Osteoblast (primary cell): ENCODE data around the gene ITCH. TPM values are rescaled to one million over a fixed set of nuclear protein-coding genes. Genes with fewer than 3 reads are reported as not detected.

Source experiments
- DNase-seq: peaks from one replicate; pipeline ENCODE4 v3.0.0; 2011; ENCODE audit warnings: low spot score, mixed read lengths; ENCODE audit not compliant: insufficient read length; ENCODE audit errors: missing footprints
- H2AFZ ChIP-seq: 2 replicates; pipeline ENCODE4 v1.6.0; 2011; ENCODE audit warnings: mild to moderate bottlenecking, low read length
- H3K27ac ChIP-seq: 2 replicates; pipeline ENCODE4 v1.5.1; 2011; ENCODE audit warnings: mild to moderate bottlenecking, low read depth, low read length, moderate library complexity
- H3K27me3 ChIP-seq: 2 replicates; pipeline ENCODE4 v1.6.0; 2012; ENCODE audit warnings: mild to moderate bottlenecking, control low read depth, inconsistent platforms, low read length, moderate library complexity; ENCODE audit not compliant: insufficient read depth
- H3K36me3 ChIP-seq: 2 replicates; pipeline ENCODE4 v1.5.1; 2011; ENCODE audit warnings: mild to moderate bottlenecking, low read length, control low read depth, moderate library complexity; ENCODE audit not compliant: insufficient read depth
- H3K4me1 ChIP-seq: 2 replicates; pipeline ENCODE4 v1.5.1; 2011; ENCODE audit warnings: mild to moderate bottlenecking, low read length, control low read depth, moderate library complexity; ENCODE audit not compliant: insufficient read depth
- H3K4me2 ChIP-seq: 2 replicates; pipeline ENCODE4 v1.6.0; 2011; ENCODE audit warnings: mild to moderate bottlenecking, low read length; ENCODE audit not compliant: insufficient read depth
- H3K4me3 ChIP-seq: fragments of 200-600 bp; sonication (generic); 3 replicates; pipeline ENCODE4 v1.5.1; 2012; ENCODE audit warnings: mild to moderate bottlenecking, low read length, inconsistent platforms; ENCODE audit not compliant: insufficient read depth
- H3K79me2 ChIP-seq: 2 replicates; pipeline ENCODE4 v1.6.0; 2012; ENCODE audit warnings: mild to moderate bottlenecking, low read length, control low read depth, inconsistent platforms; ENCODE audit not compliant: insufficient read depth
- H3K9me3 ChIP-seq: 2 replicates; pipeline ENCODE4 v1.5.1; 2011; ENCODE audit warnings: low read depth, low read length, control low read depth
- H4K20me1 ChIP-seq: 2 replicates; pipeline ENCODE4 v1.6.0; 2012; ENCODE audit warnings: mild to moderate bottlenecking, low read length, control low read depth; ENCODE audit not compliant: insufficient read depth
- total RNA-seq: library from RNA; depleted of rRNA; stranded (reverse); fragments of >200 nt; gene quantifications from 2 replicates; pipeline ENCODE4 v1.2.3, GENCODE V29; 2012
- TF ChIP-seq, protein P1 (sequence below): IDR thresholded peaks from 2 replicates; pipeline ENCODE4 v1.5.1; 2011; ENCODE audit warnings: mild to moderate bottlenecking, low read depth, low read length, moderate library complexity; ENCODE audit errors: extremely low read depth

The ITCH gene
- total RNA-seq, 1 donor = 79.3 TPM

DNA sequence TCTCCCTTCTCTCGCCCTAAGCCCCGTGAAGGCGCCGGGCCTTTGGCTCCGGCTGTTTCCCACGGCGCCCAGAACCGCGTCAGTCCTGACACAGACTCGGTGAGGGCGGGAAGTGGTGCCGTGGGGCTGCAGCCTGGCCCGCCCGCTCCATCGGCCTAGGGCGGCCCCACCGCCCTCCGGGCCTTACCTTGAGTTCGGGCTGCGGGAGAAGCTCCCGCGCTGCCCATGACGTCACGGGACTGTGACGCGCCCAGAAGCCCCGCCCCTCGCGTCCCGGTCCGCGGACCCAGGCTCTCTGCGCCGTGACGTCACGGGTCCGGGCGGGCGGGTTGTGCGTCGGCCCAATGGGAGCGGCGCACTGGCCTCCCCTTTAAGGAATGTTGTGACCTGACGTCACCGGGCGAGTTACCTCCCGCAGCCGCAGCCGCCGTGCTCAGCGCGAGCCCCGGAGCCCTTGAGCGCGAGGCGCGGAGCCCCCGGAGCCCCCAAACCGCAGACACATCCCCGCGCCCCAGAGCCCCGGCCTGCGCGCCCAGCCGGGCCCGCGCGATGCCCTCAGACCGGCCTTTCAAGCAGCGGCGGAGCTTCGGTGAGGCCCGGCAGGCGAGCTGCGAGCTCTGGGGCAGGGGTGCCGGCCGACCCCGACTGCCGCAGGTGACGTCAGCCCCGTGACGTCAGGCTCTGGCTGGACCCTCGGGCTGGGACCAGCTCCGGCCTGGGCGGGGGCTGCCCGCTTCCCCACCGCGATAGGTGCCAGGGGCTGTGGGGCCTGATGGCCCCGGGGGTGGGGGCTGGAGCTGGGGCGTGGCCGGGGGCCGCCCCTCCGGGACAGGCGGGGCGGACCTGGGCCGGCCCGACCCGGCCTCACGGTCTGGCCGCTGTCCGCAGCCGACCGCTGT, 195.5 kb downstream of the ITCH start, which contains the start of gene MAP1LC3A:
MAP1LC3A (plus strand) TSS at position 399 of the 899 bp plus-strand sequence; CDS start at position 550, 151 bp downstream.
- Histone ChIP-seq H2AFZ (peak within 1 kb of the TSS; percentile 97), H3K4me3 (peak within 1 kb of the TSS; percentile 89), H3K27me3 (no peaks in the 10 kb centered on the region), H3K27ac (peak within 1 kb of the TSS; percentile 86), H4K20me1 (no peaks in the 10 kb centered on the region), H3K79me2 (no peaks in the 10 kb centered on the region), H3K9me3 (no peaks in the 10 kb centered on the region), H3K36me3 (no peaks in the 10 kb centered on the region), H3K4me2 (peak within 1 kb of the TSS; percentile 96), H3K4me1 (peaks cover 6% of the 10 kb centered on the region)
- DNase-seq = peak; percentile 100
- TF ChIP-seq, protein P1, sequence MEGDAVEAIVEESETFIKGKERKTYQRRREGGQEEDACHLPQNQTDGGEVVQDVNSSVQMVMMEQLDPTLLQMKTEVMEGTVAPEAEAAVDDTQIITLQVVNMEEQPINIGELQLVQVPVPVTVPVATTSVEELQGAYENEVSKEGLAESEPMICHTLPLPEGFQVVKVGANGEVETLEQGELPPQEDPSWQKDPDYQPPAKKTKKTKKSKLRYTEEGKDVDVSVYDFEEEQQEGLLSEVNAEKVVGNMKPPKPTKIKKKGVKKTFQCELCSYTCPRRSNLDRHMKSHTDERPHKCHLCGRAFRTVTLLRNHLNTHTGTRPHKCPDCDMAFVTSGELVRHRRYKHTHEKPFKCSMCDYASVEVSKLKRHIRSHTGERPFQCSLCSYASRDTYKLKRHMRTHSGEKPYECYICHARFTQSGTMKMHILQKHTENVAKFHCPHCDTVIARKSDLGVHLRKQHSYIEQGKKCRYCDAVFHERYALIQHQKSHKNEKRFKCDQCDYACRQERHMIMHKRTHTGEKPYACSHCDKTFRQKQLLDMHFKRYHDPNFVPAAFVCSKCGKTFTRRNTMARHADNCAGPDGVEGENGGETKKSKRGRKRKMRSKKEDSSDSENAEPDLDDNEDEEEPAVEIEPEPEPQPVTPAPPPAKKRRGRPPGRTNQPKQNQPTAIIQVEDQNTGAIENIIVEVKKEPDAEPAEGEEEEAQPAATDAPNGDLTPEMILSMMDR = no peak

DNA sequence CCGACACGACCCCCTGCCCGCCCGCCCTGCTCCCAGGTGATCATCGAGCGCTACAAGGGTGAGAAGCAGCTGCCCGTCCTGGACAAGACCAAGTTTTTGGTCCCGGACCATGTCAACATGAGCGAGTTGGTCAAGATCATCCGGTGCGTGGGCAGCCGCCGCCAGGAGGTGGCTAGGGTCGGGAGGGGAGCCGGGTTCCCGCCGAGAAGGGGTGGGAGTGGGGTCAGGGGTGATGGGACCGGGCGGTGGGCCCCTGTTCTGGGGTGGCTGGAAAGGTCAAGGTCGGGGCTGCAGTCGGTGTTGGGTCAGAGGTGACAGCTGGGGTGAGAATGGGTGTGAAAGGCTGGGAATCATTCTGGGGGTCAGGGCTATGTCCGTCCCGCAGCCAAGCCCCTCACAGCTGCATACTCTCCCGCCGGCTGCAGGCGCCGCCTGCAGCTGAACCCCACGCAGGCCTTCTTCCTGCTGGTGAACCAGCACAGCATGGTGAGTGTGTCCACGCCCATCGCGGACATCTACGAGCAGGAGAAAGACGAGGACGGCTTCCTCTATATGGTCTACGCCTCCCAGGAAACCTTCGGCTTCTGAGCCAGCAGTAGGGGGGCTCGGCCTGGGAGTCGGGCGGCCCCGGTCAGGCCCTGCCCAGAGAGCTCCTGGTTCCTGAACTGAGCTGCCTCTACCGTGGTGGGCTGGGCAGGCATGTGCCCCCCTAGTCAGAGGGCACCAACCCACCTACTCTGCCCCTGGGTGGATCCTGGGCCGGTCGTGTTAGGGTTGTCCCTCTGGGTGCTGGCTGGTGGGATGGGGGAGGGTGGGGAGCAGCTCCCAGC, 196.5 kb downstream of the ITCH start:
- H4K20me1 ChIP-seq = no peaks in the 10 kb centered on the region
- H3K27ac ChIP-seq = no peak overlapping the region
- H2AFZ ChIP-seq = no peak overlapping the region
- no peaks in the 10 kb centered on the region for H3K79me2 ChIP-seq
- peak overlapping the region; percentile 96 for H3K4me2 ChIP-seq
- TF ChIP-seq, protein P1 = no peak
- no peaks in the 10 kb centered on the region for H3K36me3 ChIP-seq
- H3K27me3 ChIP-seq = no peaks in the 10 kb centered on the region
- DNase-seq = no peak
- H3K4me3 ChIP-seq = peak overlapping the region; percentile 89
- peaks cover 6% of the 10 kb centered on the region for H3K4me1 ChIP-seq
- no peaks in the 10 kb centered on the region for H3K9me3 ChIP-seq

DNA sequence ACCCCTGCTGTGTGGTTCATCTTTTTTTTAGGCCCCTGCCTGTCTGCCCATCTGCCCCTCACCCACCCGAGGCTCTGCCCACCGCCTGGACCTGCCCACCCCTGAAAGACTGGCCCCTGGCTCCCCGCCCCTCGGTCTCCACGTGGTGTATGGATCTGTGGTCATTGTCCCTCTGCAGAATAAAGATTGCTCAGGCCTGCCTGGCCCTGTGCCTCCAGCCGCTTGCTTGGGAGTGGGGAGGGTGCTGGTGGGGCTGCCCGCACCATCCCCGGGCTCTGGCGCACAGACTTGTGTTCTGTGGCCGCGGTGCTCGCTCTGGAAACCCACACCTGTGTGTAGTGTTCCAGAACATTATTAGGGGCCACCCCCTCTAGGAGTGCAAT, 197.1 kb downstream of the ITCH start:
- H3K27ac ChIP-seq = no peak overlapping the region
- TF ChIP-seq, protein P1 = no peak
- H3K4me1 ChIP-seq = peaks cover 6% of the 10 kb centered on the region
- no peaks in the 10 kb centered on the region for H3K79me2 ChIP-seq
- no peaks in the 10 kb centered on the region for H3K9me3 ChIP-seq
- H2AFZ ChIP-seq = no peak overlapping the region
- no peak for DNase-seq
- H4K20me1 ChIP-seq = no peaks in the 10 kb centered on the region
- no peak overlapping the region for H3K4me2 ChIP-seq
- H3K4me3 ChIP-seq = no peak overlapping the region
- H3K27me3 ChIP-seq = no peaks in the 10 kb centered on the region
- H3K36me3 ChIP-seq = no peaks in the 10 kb centered on the region
